Stimulated activated CD4-positive, alpha-beta T cell treated with anti-CD3 and anti-CD28 coated beads, Interleukin-4, amount 100 ng/mL, for 24 hours (primary cell): ENCODE data around the gene CAPN12.
A peak's percentile ranks its signal among the peaks of the same experiment; 100 is the strongest.

Experiments used
- DNase-seq: peaks from one replicate; pipeline ENCODE4 v3.0.0-alpha.2; 2020

CAPN12 gene

GRCh38 chr19:38693380-38694223 is 50.7 kb downstream of the CAPN12 start:
- peak; percentile 24 for DNase-seq

GRCh38 chr19:38692458-38693379 is 51.6 kb downstream of the CAPN12 start:
- no peak for DNase-seq

GRCh38 chr19:38691938-38692457 is 52.3 kb downstream of the CAPN12 start:
- no peak for DNase-seq

- no peak for DNase-seq
Observed at GRCh38 chr19:38690832-38691231, 53.4 kb downstream of the CAPN12 start.

GRCh38 chr19:38690146-38690545 is 54.1 kb downstream of the CAPN12 start:
- DNase-seq, result no peak

- DNase-seq, result no peak
Observed at GRCh38 chr19:38687837-38688378, 56.4 kb downstream of the CAPN12 start.

GRCh38 chr19:38686530-38686888 is 57.8 kb downstream of the CAPN12 start:
- DNase-seq, result peak; percentile 30

- DNase-seq, result no peak
Observed at GRCh38 chr19:38685666-38686529, 58.4 kb downstream of the CAPN12 start.

- DNase-seq, result no peak
Observed at GRCh38 chr19:38684862-38685665, 59.2 kb downstream of the CAPN12 start.

GRCh38 chr19:38684078-38684861 is 60.0 kb downstream of the CAPN12 start:
- DNase-seq, result peak; percentile 21

- peak; percentile 54 for DNase-seq
Observed at GRCh38 chr19:38683393-38684077, 60.7 kb downstream of the CAPN12 start.

GRCh38 chr19:38682872-38683392 is 61.3 kb downstream of the CAPN12 start:
- no peak for DNase-seq

GRCh38 chr19:38682195-38682867 is 61.9 kb downstream of the CAPN12 start:
- no peak for DNase-seq
